KG1 (cell line): Measurements from ENCODE around the gene KAT6B.
"Not testable (repeated sequence)": the region's sequence is repeated elsewhere in the genome, so short reads cannot be mapped to it uniquely, and the experiment has no call there.

Source experiments
- DNase-seq: peaks from one replicate; lab custom pipeline; 2025; lab: John Stamatoyannopoulos, UW

Gene KAT6B

GRCh38 chr10:75040576-75040975 is 214.2 kb downstream of the KAT6B start:
- no peak for DNase-seq

GRCh38 chr10:75042292-75042974 is 216.0 kb downstream of the KAT6B start:
- no peak for DNase-seq

GRCh38 chr10:75043256-75044131 is 217.1 kb downstream of the KAT6B start:
- no peak for DNase-seq

GRCh38 chr10:75048669-75049098 is 222.3 kb downstream of the KAT6B start:
- no peak for DNase-seq

- no peak for DNase-seq
Measured at GRCh38 chr10:75049316-75050148, 223.1 kb downstream of the KAT6B start.

GRCh38 chr10:75050149-75050919 is 223.9 kb downstream of the KAT6B start:
- DNase-seq = no peak

- DNase-seq = no peak
Measured at GRCh38 chr10:75051308-75051707, 224.9 kb downstream of the KAT6B start.

- not testable (repeated sequence) for DNase-seq
Measured at GRCh38 chr10:75055896-75056406, 229.6 kb downstream of the KAT6B start.

- no peak for DNase-seq
Measured at GRCh38 chr10:75057680-75058079, 231.3 kb downstream of the KAT6B start.

- no peak for DNase-seq
Measured at GRCh38 chr10:75058161-75058560, 231.8 kb downstream of the KAT6B start.

- no peak for DNase-seq
Measured at GRCh38 chr10:75061709-75062505, 235.5 kb downstream of the KAT6B start.

GRCh38 chr10:75062506-75063299 is 236.3 kb downstream of the KAT6B start:
- no peak for DNase-seq

- no peak for DNase-seq
Measured at GRCh38 chr10:75063461-75064230, 237.2 kb downstream of the KAT6B start.

GRCh38 chr10:75065076-75065475 is 238.7 kb downstream of the KAT6B start:
- DNase-seq = no peak

- no peak for DNase-seq
Measured at GRCh38 chr10:75066271-75066670, 239.9 kb downstream of the KAT6B start.

- no peak for DNase-seq
Measured at GRCh38 chr10:75067272-75067671, 240.9 kb downstream of the KAT6B start.

GRCh38 chr10:75068523-75068922 is 242.1 kb downstream of the KAT6B start:
- DNase-seq = no peak

GRCh38 chr10:75070476-75070875 is 244.1 kb downstream of the KAT6B start:
- DNase-seq = no peak

- no peak for DNase-seq
Measured at GRCh38 chr10:75070961-75071428, 244.6 kb downstream of the KAT6B start.
